Kidney (tissue), 14 donors: ENCODE data around the gene FRAS1. TPM values are rescaled to one million over a fixed set of nuclear protein-coding genes. Genes with fewer than 3 reads are reported as not detected.

ENCODE experiments used
- DNase-seq, 5 donors: peaks; one replicate each; pipeline ENCODE4 v3.0.0-alpha.2; 2013 to 2020
- FAIRE-seq: peaks from 2 replicates; lab custom pipeline; 2012; peaks lifted over from hg19 to GRCh38; lab: Jason Lieb, UNC
- H3K27ac ChIP-seq, 2 donors: one replicate each; pipeline ENCODE4 v1.7.0; 2013; ENCODE audit warnings: low read depth in 2 of 2, low read length in 2 of 2, inconsistent platforms in 1 of 2
- H3K27me3 ChIP-seq: one replicate; pipeline ENCODE4 v1.7.1; 2013; ENCODE audit warnings: low read length, inconsistent platforms; ENCODE audit not compliant: control insufficient read depth, insufficient read depth
- H3K36me3 ChIP-seq, 3 donors: one replicate each; pipeline versions ENCODE4 v1.7.0 to v1.7.1; 2013; ENCODE audit warnings: low read length in 3 of 3, control low read depth in 1 of 3, inconsistent platforms in 1 of 3; ENCODE audit not compliant: insufficient read depth in 3 of 3, control insufficient read depth in 2 of 3
- H3K4me1 ChIP-seq, 3 donors: one replicate each; pipeline versions ENCODE4 v1.7.0 to v1.7.1; 2013; ENCODE audit warnings: low read length in 3 of 3, inconsistent platforms in 1 of 3, low read depth in 1 of 3; ENCODE audit not compliant: control insufficient read depth in 2 of 3, insufficient read depth in 2 of 3
- H3K4me3 ChIP-seq, 3 donors: one replicate each; pipeline versions ENCODE4 v1.7.0 to v1.8.1; 2013; ENCODE audit warnings: low read length in 3 of 3, control low read depth in 1 of 3, inconsistent platforms in 1 of 3
- H3K9ac ChIP-seq, 3 donors: one replicate each; pipeline versions ENCODE4 v1.7.0 to v1.7.1; 2013; ENCODE audit warnings: low read length in 3 of 3, control low read depth in 1 of 3, inconsistent platforms in 1 of 3
- H3K9me3 ChIP-seq, 3 donors: one replicate each; pipeline versions ENCODE4 v1.7.0 to v1.7.1; 2013; ENCODE audit warnings: low read length in 3 of 3, control low read depth in 1 of 3, inconsistent platforms in 1 of 3; ENCODE audit not compliant: control insufficient read depth in 2 of 3, insufficient read depth in 1 of 3
- CTCF ChIP-seq: IDR thresholded peaks from 3 replicates; pipeline ENCODE4 v1.5.1; 2012; ENCODE audit warnings: mild to moderate bottlenecking, moderate library complexity, borderline replicate concordance; ENCODE audit not compliant: insufficient read depth; ENCODE audit errors: extremely low read depth
- intact Hi-C: fragments of 100-400 bp; cut with DNase I; formaldehyde crosslinking; loops from one replicate; pipeline ENCODE4 v1.11.1; 2022
- polyA plus RNA-seq: library from polyadenylated mRNA; stranded (reverse); fragments of 350-450 nt; fragmentation: Illumina TruSeq; extraction: RNeasy Lipid Tissue Mini Kit (QIAGEN cat#74804); gene quantifications from one replicate; pipeline ENCODE4 v1.2.3, GENCODE V29; 2014; ENCODE audit warnings: low read depth, low replicate concordance; ENCODE audit not compliant: insufficient read depth
- total RNA-seq: library from RNA; stranded (reverse); fragmentation: NEBNext Ultra II Directional; extraction: Animal tissue kit (Norgen Biotek cat#: 25700); gene quantifications from one replicate; pipeline ENCODE4 v1.2.1, GENCODE V29; 2021
- donor health status: control.
- donor health status: control.
- donor health status: control.
- donor health status: control.
- donor health status: control.
- donor health status: DM: yes; HTN: yes; CAD: no.
- donor health status: Normal renal cell carcinoma (clear cell type).

The FRAS1 gene
- total and polyA plus RNA-seq, 2 donors from 2014 or later: 6.5 to 31.5 TPM

GRCh38 chr4:78310740-78311115 lies 253.6 kb downstream of the FRAS1 start:
- TF ChIP-seq CTCF: no peak
- peaks cover 0 to 3% (median 0%) of the 10 kb centered on the region in 3 donors for H3K36me3 ChIP-seq
- H3K27me3 ChIP-seq: no peaks in the 10 kb centered on the region
- intact Hi-C loops: no loop called here
- peak in 2 of 5 donors; percentile 37 to 50 for DNase-seq
- H3K4me3 ChIP-seq: no peak overlapping the region
- peaks cover 0 to 17% (median 7%) of the 10 kb centered on the region in 3 donors for H3K4me1 ChIP-seq
- FAIRE-seq: no peak
- no peak overlapping the region for H3K27ac ChIP-seq
- no peaks in the 10 kb centered on the region for H3K9me3 ChIP-seq
- no peak overlapping the region for H3K9ac ChIP-seq

GRCh38 chr4:78311306-78311705 lies 254.2 kb downstream of the FRAS1 start:
- Histone ChIP-seq H3K4me1 (peaks cover 0 to 17% (median 7%) of the 10 kb centered on the region in 3 donors), H3K9me3 (no peaks in the 10 kb centered on the region), H3K9ac (no peak overlapping the region), H3K36me3 (peaks cover 0 to 3% (median 3%) of the 10 kb centered on the region in 3 donors), H3K27ac (no peak overlapping the region), H3K27me3 (no peaks in the 10 kb centered on the region), H3K4me3 (no peak overlapping the region)
- TF ChIP-seq CTCF: no peak
- no peak for DNase-seq
- intact Hi-C loops: no loop called here
- FAIRE-seq: no peak

GRCh38 chr4:78312989-78313753 lies 256.0 kb downstream of the FRAS1 start:
- no peak for TF ChIP-seq CTCF
- FAIRE-seq: no peak

More at GRCh38 chr4:78312989-78313753, 256.0 kb downstream of the FRAS1 start:
- Histone ChIP-seq H3K9ac (no peak overlapping the region), H3K9me3 (no peaks in the 10 kb centered on the region), H3K4me3 (no peak overlapping the region), H3K27ac (no peak overlapping the region), H3K27me3 (no peaks in the 10 kb centered on the region), H3K4me1 (peaks cover 0 to 17% (median 6%) of the 10 kb centered on the region in 3 donors), H3K36me3 (peaks cover 0 to 8% (median 3%) of the 10 kb centered on the region in 3 donors)
- intact Hi-C loops: no loop called here
- DNase-seq: no peak
